Bronchial epithelial cell (primary cell): ENCODE measurements around the gene SAMD10. TPM values are rescaled to one million over a fixed set of nuclear protein-coding genes. Genes with fewer than 3 reads are reported as not detected.
"Not testable (repeated sequence)": the region's sequence is repeated elsewhere in the genome, so short reads cannot be mapped to it uniquely, and the experiment has no call there.

ENCODE experiments used
- DNase-seq: peaks from one replicate; pipeline ENCODE4 v3.0.0-alpha.2; 2010; ENCODE audit warnings: low read depth
- FAIRE-seq: peaks from 2 replicates; lab custom pipeline; 2011; peaks lifted over from hg19 to GRCh38; lab: Jason Lieb, UNC
- H3K27me3 ChIP-seq: 2 replicates; pipeline ENCODE4 v1.5.1; 2011; ENCODE audit warnings: low read length; ENCODE audit not compliant: control insufficient read depth, insufficient read depth
- H3K36me3 ChIP-seq: 2 replicates; pipeline ENCODE4 v1.5.1; 2011; ENCODE audit warnings: low read length; ENCODE audit not compliant: control insufficient read depth, insufficient read depth
- H3K4me3 ChIP-seq: 2 replicates; pipeline ENCODE4 v1.5.1; 2011; ENCODE audit warnings: mild to moderate bottlenecking, low read depth, low read length, control low read depth
- CTCF ChIP-seq: IDR thresholded peaks from 2 replicates; pipeline ENCODE4 v1.5.1; 2011; ENCODE audit warnings: mild to moderate bottlenecking, moderate library complexity, low read length, control low read depth, inconsistent platforms; ENCODE audit not compliant: insufficient read depth, severe bottlenecking
- total RNA-seq: library from RNA; depleted of rRNA; stranded (reverse); fragments of >200 nt; gene quantifications from 2 replicates; pipeline ENCODE4 v1.2.1, GENCODE V29; 2014

SAMD10 gene
- total RNA-seq, 1 donor from 2014 or later: 1.1 TPM

GRCh38 chr20:63963348-63963741, 16.1 kb downstream of the SAMD10 start:
- no peaks in the 10 kb centered on the region for H3K27me3 ChIP-seq
- FAIRE-seq: no peak
- DNase-seq: no peak
- H3K36me3 ChIP-seq: peaks cover 29% of the 10 kb centered on the region
- H3K4me3 ChIP-seq: no peak overlapping the region
- no peak for TF ChIP-seq CTCF

- FAIRE-seq (no peak), DNase-seq (no peak)
- no peak overlapping the region for H3K4me3 ChIP-seq
- H3K27me3 ChIP-seq: no peaks in the 10 kb centered on the region
- no peak for TF ChIP-seq CTCF
- H3K36me3 ChIP-seq: peaks cover 29% of the 10 kb centered on the region
These were observed 16.8 kb downstream of the SAMD10 start for GRCh38 chr20:63962426-63963347.

- no peak for FAIRE-seq
These were observed 17.6 kb downstream of the SAMD10 start for GRCh38 chr20:63961664-63962425.

GRCh38 chr20:63960654-63961621, 18.5 kb downstream of the SAMD10 start:
- FAIRE-seq, H3K4me3 ChIP-seq, DNase-seq, H3K27me3 ChIP-seq: not testable (repeated sequence)
- H3K36me3 ChIP-seq: peaks cover 22% of the 10 kb centered on the region

More at GRCh38 chr20:63961664-63962425, 17.6 kb downstream of the SAMD10 start:
- no peak for TF ChIP-seq CTCF
- no peak for DNase-seq
- no peak overlapping the region for H3K4me3 ChIP-seq
- H3K36me3 ChIP-seq: peaks cover 24% of the 10 kb centered on the region
- no peaks in the 10 kb centered on the region for H3K27me3 ChIP-seq

GRCh38 chr20:63959699-63960075, 19.8 kb downstream of the SAMD10 start:
- DNase-seq: no peak
- no peak for TF ChIP-seq CTCF
- Histone ChIP-seq H3K4me3 (no peak overlapping the region), H3K27me3 (no peaks in the 10 kb centered on the region), H3K36me3 (peaks cover 22% of the 10 kb centered on the region)
- no peak for FAIRE-seq
